ENCODE results near the gene HBM. TPM values are rescaled to one million over a fixed set of nuclear protein-coding genes. Genes with fewer than 3 reads are reported as not detected.
"Not testable (repeated sequence)": the region's sequence is repeated elsewhere in the genome, so short reads cannot be mapped to it uniquely, and the experiment has no call there.

Gene HBM, protein sequence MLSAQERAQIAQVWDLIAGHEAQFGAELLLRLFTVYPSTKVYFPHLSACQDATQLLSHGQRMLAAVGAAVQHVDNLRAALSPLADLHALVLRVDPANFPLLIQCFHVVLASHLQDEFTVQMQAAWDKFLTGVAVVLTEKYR
- not detected in 2 replicates for total RNA-seq (2014; rRNA removed; shearing (Covaris generic))

DNA sequence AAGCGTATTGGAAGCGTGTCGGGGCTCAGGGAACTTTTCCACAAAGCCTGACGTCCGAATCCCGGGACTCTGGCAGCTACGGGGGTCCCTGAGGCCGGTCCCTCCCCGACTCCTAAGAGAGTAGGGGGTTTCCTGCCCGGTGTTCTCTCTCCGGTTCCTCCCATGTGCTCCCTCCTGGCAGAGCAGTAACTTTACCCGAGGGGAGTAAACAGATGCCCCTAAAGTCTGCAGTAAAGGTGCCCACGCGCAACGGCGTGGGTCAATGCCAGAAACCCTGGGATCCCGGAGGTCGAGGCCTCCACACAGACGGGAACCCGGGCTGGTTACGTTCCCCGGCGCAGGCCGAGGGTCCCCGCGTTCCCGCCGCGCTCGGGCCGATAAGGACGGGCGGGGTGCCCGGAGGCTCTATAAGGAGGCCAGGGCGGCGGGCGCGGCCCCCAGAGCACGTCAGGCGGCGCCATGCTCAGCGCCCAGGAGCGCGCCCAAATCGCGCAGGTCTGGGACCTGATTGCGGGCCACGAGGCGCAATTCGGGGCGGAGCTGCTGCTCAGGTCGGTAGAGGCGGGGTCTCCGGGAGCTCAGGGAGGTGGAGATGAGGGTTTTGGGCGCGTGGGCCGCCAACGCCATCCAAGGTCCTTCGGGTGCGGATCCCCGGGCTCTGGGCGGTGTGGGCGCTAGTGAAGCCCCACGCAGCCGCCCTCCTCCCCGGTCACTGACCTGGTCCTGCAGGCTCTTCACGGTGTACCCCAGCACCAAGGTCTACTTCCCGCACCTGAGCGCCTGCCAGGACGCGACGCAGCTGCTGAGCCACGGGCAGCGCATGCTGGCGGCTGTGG, at the start of gene HBM:
TSS of gene HBM (plus strand) at position 440 of the 836 bp plus-strand sequence. CDS start at position 460, 20 bp downstream.
- Histone ChIP-seq H3K4me3 (no peak within 1 kb of the TSS), H3K9me3 (replicated peaks) (0 out of 2 replicates have a peak, but pooled peaks cover 3% of the 10 kb centered on the region), H3K27ac (no peak within 1 kb of the TSS), H3K4me1 (replicated peaks) (no peaks in the 10 kb centered on the region; the same call in 1 of the 2 replicates), H3K36me3 (no peaks in the 10 kb centered on the region), H3K27me3 (replicated peaks) (peaks cover 59% of the 10 kb centered on the region)
- DNase-seq (ENCODE audit: low read depth in 1 of 2, low spot score in 2 of 2) = no peak

DNA sequence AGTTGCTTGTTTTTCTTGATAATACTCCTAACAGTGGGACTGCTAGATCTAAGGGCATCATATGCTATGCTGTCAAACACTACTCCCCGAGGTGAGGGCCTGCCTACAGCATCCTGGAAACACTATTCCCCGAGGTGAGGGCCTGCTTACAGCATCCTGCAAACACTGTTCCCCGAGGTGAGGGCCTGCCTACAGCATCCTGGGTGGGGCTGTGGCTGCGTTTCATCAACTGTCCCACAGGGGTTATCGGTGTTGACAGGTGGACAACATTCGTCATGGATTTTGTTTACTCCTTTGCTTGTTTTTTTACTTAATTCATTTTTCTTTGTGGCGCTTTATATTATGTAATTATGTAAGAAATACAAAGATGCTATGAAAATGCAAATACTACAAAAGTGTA, 49.8 kb upstream of the HBM start:
- no peak overlapping the region for H3K4me3 ChIP-seq

DNA sequence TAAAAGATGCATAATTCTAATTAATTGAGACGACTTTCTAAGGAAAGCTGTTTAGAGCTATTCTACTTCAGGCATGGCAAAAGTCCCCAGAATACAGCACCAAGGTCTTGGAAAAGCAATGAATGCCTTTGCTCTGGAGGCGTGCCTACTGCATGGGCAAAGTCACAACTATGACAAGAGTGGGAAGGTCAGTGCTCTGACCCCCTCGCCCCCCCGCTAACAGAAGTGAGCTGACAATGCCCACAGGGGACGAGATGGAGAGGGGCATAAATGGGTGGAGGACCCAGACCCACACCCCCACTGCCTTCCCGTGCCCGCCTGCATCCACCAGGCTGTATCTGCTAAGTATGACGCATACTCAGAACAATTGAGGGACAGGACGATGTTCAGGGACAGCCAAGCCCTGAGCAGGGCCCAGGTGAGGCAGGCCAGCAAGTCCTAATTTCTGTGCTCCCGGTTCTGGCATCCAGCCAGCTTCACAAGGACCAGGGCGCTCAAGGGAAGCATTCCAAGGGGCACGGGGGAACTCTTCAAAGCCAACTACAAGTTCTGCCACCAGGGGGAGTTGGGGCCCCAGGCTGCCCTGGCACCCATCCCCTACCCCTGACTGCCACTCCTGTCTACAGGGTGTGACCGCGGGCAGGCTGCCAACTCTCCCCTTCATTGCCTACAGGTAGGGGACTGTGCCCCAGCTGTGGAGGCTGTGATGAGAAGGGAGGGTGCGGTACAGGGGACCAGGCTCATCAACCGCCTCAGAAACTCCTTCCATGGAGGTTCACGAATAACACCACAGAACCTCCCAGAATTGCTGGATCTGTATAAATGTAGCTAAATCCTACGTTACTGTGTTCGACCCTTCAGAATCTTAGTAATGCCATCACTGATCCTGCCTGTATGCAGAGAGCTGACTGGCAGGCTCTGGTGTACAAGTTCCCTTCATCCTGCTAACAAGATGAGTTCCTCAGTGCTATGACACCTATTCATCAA, 48.1 kb upstream of the HBM start:
- Histone ChIP-seq H3K36me3 (peaks cover 13% of the 10 kb centered on the region; the same call in 1 of the 2 replicates), H3K27me3 (replicated peaks) (no peaks in the 10 kb centered on the region), H3K9me3 (replicated peaks) (0 out of 2 replicates have a peak, but pooled peaks cover 4% of the 10 kb centered on the region), H3K4me1 (replicated peaks) (peaks cover 14% of the 10 kb centered on the region), H3K4me3 (no peak overlapping the region), H3K27ac (no peak overlapping the region)
- peak; percentile 43 to 80 for DNase-seq (ENCODE audit: low read depth in 1 of 2, low spot score in 2 of 2)

More for the DNA sequence above, 49.8 kb upstream of the HBM start:
- Histone ChIP-seq H3K9me3 (replicated peaks) (0 out of 2 replicates have a peak, but pooled peaks cover 4% of the 10 kb centered on the region), H3K36me3 (peaks cover 19% of the 10 kb centered on the region), H3K27ac (no peak overlapping the region), H3K27me3 (replicated peaks) (no peaks in the 10 kb centered on the region), H3K4me1 (replicated peaks) (peaks cover 14% of the 10 kb centered on the region)
- no peak for DNase-seq (ENCODE audit: low read depth in 1 of 2, low spot score in 2 of 2)

DNA sequence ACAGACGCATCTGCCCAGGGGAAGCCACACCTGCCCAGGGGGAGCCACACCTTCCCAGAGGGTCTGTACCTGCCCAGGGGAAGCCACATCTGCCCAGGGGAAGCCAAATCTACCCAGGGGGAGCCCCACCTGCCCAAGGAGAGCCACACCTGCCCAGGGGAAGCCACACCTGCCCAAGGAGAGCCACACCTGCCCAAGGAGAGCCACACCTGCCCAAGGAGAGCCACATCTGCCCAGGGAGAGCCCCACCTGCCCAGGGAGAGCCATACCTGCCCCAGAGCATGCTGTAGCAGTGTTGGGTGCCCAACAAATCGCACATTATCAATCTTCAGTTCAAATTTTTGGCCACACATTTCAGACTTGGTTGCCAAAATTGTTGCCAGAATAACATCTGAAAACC, 46.9 kb upstream of the HBM start:
- H3K9me3 ChIP-seq (replicated peaks) = 0 out of 2 replicates have a peak, but pooled peaks cover 4% of the 10 kb centered on the region
- peaks cover 2% of the 10 kb centered on the region for H3K4me1 ChIP-seq (replicated peaks)
- H3K36me3 ChIP-seq = peaks cover 13% of the 10 kb centered on the region; the same call in 1 of the 2 replicates
- H3K4me3 ChIP-seq = no peak overlapping the region
- DNase-seq (ENCODE audit: low read depth in 1 of 2, low spot score in 2 of 2) = no peak
- H3K27ac ChIP-seq = no peak overlapping the region
- no peaks in the 10 kb centered on the region for H3K27me3 ChIP-seq (replicated peaks)

DNA sequence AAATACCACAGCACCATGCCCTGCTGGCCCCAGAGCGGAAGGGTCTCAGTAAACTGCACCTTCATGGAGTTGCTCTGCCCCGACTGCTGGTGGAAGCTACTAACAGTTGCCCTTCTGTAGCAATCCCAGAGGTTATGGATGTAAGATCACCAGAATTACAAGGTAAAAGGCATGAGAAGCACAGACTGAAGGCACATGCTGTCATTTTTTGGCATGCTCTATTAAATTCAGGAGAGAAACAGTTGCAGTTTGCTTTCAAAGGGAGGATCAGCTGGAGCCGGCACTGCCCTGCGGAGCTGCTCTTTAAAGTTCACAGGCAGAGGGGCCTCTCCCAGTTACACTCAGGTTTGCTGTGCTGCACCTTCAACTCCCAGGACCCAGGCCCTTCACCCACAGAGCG, 46.5 kb upstream of the HBM start:
- Histone ChIP-seq H3K9me3 (replicated peaks) (0 out of 2 replicates have a peak, but pooled peaks cover 4% of the 10 kb centered on the region), H3K36me3 (peaks cover 13% of the 10 kb centered on the region; the same call in 1 of the 2 replicates), H3K27ac (no peak overlapping the region), H3K4me1 (replicated peaks) (no peaks in the 10 kb centered on the region; the same call in 1 of the 2 replicates), H3K27me3 (replicated peaks) (no peaks in the 10 kb centered on the region), H3K4me3 (no peak overlapping the region)
- no peak for DNase-seq (ENCODE audit: low read depth in 1 of 2, low spot score in 2 of 2)

DNA sequence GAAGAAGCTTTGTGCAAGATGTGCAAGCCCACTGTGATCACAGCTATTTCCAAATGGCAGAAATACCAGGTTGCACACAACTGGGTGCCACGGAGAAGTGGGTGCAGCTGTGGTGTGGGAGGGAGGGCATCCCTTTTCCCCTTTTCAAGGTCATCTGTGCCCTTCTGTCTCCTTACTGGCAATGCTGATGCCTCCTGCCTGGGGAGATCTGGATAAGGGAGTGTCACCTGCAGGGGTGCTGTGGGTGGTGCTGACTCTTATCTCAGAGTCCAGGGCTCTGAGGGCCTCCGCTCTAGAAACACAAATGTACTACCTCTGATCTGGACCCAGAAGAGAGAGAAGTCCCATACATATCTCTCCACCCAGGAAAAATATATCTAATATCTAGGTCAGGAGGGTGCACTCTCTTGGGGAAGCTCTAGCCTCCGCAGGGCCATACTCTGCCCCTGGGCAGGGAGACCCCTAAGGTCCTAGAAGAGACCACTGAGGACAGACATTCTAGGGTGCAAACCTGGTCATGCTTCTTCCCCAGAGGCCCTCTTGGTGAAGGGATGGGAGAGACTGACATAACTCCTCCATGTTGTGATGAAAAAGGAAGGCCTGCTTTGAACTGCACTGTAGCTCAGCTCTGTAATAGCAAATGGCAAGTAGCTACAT, 45.8 kb upstream of the HBM start:
- Histone ChIP-seq H3K27ac (no peak overlapping the region), H3K27me3 (replicated peaks) (no peaks in the 10 kb centered on the region), H3K9me3 (replicated peaks) (0 out of 2 replicates have a peak, but pooled peaks cover 4% of the 10 kb centered on the region), H3K4me1 (replicated peaks) (no peaks in the 10 kb centered on the region; the same call in 1 of the 2 replicates), H3K36me3 (peaks cover 13% of the 10 kb centered on the region; the same call in 1 of the 2 replicates), H3K4me3 (no peak overlapping the region)
- no peak for DNase-seq (ENCODE audit: low read depth in 1 of 2, low spot score in 2 of 2)

DNA sequence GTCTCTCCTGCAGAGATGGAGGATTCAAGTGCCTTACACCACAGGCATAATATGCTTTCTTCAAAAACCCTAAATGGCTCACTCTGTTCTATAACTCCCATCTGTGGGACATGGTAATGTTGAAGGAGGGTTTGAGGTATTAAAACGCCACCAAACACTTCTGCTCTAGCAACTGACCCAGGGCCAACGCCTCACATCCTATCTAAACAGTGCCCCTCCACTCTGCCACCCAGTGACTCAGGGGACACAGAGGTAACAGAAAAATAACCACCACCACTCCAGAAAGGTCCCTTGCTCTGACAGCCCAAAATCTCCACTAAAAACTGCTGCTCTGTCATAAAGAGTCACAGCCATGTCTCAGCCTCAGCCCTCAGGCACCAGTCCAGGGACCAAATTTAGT, 45.0 kb upstream of the HBM start:
- Histone ChIP-seq H3K36me3 (peaks cover 13% of the 10 kb centered on the region; the same call in 1 of the 2 replicates), H3K27ac (no peak overlapping the region), H3K4me1 (replicated peaks) (no peaks in the 10 kb centered on the region; the same call in 1 of the 2 replicates), H3K4me3 (no peak overlapping the region), H3K9me3 (replicated peaks) (0 out of 2 replicates have a peak, but pooled peaks cover 4% of the 10 kb centered on the region), H3K27me3 (replicated peaks) (no peaks in the 10 kb centered on the region)
- no peak for DNase-seq (ENCODE audit: low read depth in 1 of 2, low spot score in 2 of 2)

DNA sequence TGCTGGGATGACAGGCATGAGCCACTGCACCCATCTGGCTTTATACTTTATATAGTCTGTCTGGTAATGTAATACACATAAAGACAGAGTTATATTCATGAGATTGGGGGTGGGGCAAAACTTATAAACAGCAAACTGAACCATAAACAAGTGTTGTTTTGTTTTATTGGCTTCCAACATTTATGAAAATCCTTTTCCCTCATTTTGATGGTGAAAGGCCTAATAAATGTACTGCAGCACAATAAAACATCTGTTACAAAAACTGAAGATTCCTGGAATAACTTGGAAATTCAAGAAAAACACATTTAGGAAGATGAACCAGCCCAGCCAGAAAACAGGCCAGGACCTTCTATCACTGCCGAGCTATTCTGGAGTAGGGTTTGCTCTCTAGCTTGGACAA, 43.4 kb upstream of the HBM start:
- no peak overlapping the region for H3K4me3 ChIP-seq
- no peak for DNase-seq (ENCODE audit: low read depth in 1 of 2, low spot score in 2 of 2)
- peaks cover 11% of the 10 kb centered on the region; the same call in 1 of the 2 replicates for H3K36me3 ChIP-seq
- no peaks in the 10 kb centered on the region; the same call in 1 of the 2 replicates for H3K4me1 ChIP-seq (replicated peaks)
- no peaks in the 10 kb centered on the region for H3K27me3 ChIP-seq (replicated peaks)
- 0 out of 2 replicates have a peak, but pooled peaks cover 4% of the 10 kb centered on the region for H3K9me3 ChIP-seq (replicated peaks)
- no peak overlapping the region for H3K27ac ChIP-seq

DNA sequence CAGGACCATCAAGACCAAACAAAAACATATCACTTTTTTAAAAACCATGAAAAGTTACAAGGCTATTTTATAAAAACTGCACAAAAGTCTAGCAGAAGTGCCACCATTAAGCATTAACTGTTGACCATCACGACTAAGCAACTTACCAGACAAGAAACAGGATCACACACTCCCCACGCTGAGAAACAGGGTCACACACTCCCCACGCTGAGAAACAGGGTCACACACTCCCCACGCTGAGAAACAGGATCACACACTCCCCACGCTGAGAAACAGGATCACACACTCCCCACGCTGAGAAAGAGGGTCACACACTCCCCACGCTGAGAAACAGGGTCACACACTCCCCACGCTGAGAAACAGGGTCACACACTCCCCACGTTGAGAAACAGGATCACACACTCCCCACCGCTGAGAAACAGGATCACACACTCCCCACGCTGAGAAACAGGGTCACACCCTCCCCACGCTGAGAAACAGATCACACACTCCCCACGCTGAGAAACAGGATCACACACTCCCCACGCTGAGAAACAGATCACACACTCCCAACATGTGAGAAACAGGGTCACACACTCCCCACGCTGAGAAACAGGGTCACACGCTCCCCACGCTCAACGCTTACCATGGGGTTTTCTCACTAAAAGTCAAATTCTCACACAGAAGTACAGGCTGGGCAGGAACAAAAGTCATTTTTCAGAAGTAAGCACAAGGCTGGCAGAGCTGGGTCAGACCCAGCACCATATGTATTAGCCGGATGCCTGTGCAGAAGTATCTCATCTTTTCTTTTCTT, 42.0 kb upstream of the HBM start:
- H3K4me3 ChIP-seq; H3K9me3 ChIP-seq (replicated peaks); DNase-seq (ENCODE audit: low read depth in 1 of 2, low spot score in 2 of 2); H3K4me1 ChIP-seq (replicated peaks); H3K36me3 ChIP-seq; H3K27me3 ChIP-seq (replicated peaks); H3K27ac ChIP-seq: not testable (repeated sequence)

DNA sequence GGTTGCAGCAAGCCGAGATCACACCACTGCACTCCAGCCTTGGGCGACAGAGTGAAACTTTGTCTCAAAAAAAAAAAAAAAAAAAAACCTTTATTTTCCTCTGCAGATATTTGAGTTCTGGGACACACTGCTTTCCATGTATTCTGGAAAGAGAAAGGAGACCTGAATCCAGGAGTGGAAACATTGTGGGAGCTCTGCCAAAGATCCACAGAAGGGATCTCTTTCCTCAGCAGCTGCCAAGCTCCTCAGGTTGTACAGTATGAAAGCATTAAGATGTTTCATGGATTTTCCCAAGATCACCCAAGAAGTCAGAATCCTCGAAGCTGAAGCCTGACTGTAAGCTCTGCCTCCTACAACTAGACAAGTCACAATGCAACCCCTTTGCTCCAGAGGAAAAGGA, 40.8 kb upstream of the HBM start:
- no peak overlapping the region for H3K27ac ChIP-seq
- peaks cover 3% of the 10 kb centered on the region; the same call in 1 of the 2 replicates for H3K36me3 ChIP-seq
- no peak overlapping the region for H3K4me3 ChIP-seq
- no peaks in the 10 kb centered on the region for H3K4me1 ChIP-seq (replicated peaks)
- no peaks in the 10 kb centered on the region for H3K27me3 ChIP-seq (replicated peaks)
- H3K9me3 ChIP-seq (replicated peaks) = no peaks in the 10 kb centered on the region
- no peak for DNase-seq (ENCODE audit: low read depth in 1 of 2, low spot score in 2 of 2)

DNA sequence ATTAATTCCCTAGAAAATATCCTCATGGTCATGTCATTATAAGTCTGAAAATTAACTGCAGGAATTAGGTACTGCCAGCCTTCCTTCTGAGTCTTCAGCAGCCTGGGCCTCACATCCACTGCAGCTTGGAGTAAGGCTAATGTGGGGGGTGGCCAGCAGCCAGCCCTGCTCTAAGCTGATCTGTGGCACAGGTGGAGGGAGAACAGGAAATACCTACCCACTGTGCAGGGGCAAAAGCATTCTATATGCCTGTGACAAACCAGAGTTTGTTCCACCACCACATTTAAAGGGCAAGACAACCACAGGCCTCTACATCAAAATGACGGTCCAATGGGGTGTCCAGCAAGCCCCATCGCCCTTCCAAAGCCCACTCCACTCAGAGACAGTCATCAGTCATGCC, 36.7 kb upstream of the HBM start:
- no peak for DNase-seq (ENCODE audit: low read depth in 1 of 2, low spot score in 2 of 2)
- no peaks in the 10 kb centered on the region for H3K27me3 ChIP-seq (replicated peaks)
- H3K4me1 ChIP-seq (replicated peaks) = no peaks in the 10 kb centered on the region
- no peaks in the 10 kb centered on the region for H3K36me3 ChIP-seq
- no peak overlapping the region for H3K4me3 ChIP-seq
- no peaks in the 10 kb centered on the region for H3K9me3 ChIP-seq (replicated peaks)
- no peak overlapping the region for H3K27ac ChIP-seq

DNA sequence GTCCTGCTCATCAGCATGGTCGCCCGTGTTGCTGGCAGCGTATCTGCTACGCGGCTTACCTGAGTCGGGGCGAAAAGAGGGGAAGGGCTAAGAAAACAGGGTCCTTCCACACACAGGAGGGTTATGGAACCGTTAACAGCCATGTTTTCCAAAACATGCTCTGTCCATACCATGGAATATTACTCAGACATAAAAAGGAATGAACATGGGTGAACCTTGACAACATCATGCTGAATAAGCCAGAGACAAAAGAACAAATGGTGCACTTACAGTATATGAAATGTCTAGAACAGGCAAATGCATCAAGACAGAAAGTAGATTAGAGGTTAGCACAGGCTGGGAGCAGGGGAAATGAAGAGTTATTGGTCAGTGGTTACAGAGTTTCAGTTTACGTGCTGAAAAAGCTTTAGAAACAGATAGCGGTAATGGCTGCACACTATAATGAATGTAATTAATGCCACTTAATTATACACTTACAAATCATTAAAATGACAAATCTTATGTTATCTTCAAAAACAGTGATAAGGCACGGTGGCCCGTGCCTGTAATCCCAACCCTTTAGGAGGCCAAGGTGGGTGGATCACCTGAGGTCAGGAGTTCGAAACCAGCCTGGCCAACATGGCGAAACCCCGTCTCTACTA, 35.1 kb upstream of the HBM start:
- Histone ChIP-seq H3K36me3 (no peaks in the 10 kb centered on the region), H3K4me1 (replicated peaks) (no peaks in the 10 kb centered on the region), H3K9me3 (replicated peaks) (no peaks in the 10 kb centered on the region), H3K27me3 (replicated peaks) (no peaks in the 10 kb centered on the region), H3K4me3 (no peak overlapping the region), H3K27ac (no peak overlapping the region)
- DNase-seq (ENCODE audit: low read depth in 1 of 2, low spot score in 2 of 2) = no peak
